HEK293 (cell line): ENCODE data around the gene GRIN2A.

ENCODE experiments used
- CTCF ChIA-PET: fragments of 350-600 bp; formaldehyde crosslinking; extraction: SDS; loops from one replicate; lab custom pipeline; 2021; ENCODE audit warnings: antibody characterized with exemption; lab: Yijun Ruan, JAX
- POLR2A ChIA-PET: fragments of 300-600 bp; formaldehyde crosslinking; extraction: SDS; loops from one replicate; lab custom pipeline; 2020; ENCODE audit warnings: antibody characterized with exemption, inconsistent platforms; lab: Yijun Ruan, JAX
- H3K27ac ChIP-seq: fragments of 200-500 bp; sonication (Bioruptor generic); 2 replicates; pipeline ENCODE4 v1.5.1; 2014; ENCODE audit warnings: low read depth, low read length, control low read depth, inconsistent platforms; ENCODE audit errors: extremely low read depth
- H3K36me3 ChIP-seq, 2 experiments: fragments of 200-500 bp in 1 of 2; sonication (Bioruptor generic) in 1 of 2; 1 replicate in 1 of 2; 2 replicates in 1 of 2; pipeline ENCODE4 v1.5.1; 2014 to 2017; ENCODE audit warnings: inconsistent platforms in 2 of 2, low read length in 2 of 2; ENCODE audit not compliant: control insufficient read depth in 2 of 2, insufficient read depth in 1 of 2
- H3K4me1 ChIP-seq: fragments of 200-500 bp; sonication (Bioruptor generic); 2 replicates; pipeline ENCODE4 v1.5.1; 2014; ENCODE audit warnings: mild to moderate bottlenecking, low read length, inconsistent platforms; ENCODE audit not compliant: control insufficient read depth, insufficient read depth
- H3K4me3 ChIP-seq: 2 replicates; pipeline ENCODE4 v1.5.1; 2011; ENCODE audit warnings: low read depth, mild to moderate bottlenecking, control low read depth, low read length, moderate library complexity
- H3K9me3 ChIP-seq: fragments of 200-500 bp; sonication (Bioruptor generic); 2 replicates; pipeline ENCODE4 v1.5.1; 2014; ENCODE audit warnings: low read depth, low read length, inconsistent platforms; ENCODE audit not compliant: control insufficient read depth, insufficient read depth
- BCL6B ChIP-seq: fragments of 450-650 bp; formaldehyde crosslinking; IDR thresholded peaks from 2 replicates; pipeline ENCODE4 v1.5.1; 2017; ENCODE audit warnings: missing biosample characterization, missing genetic modification characterization
- HOXD13 ChIP-seq: sonication (generic); formaldehyde crosslinking; IDR thresholded peaks from 2 replicates; pipeline ENCODE4 v1.8.0; 2022; ENCODE audit warnings: missing genetic modification reagents, borderline replicate concordance
- KLF7 ChIP-seq: fragments of 450-650 bp; formaldehyde crosslinking; IDR thresholded peaks from 2 replicates; pipeline ENCODE4 v1.5.1; 2016; ENCODE audit warnings: missing biosample characterization, missing genetic modification characterization, borderline replicate concordance
- KLF8 ChIP-seq: fragments of 450-650 bp; formaldehyde crosslinking; IDR thresholded peaks from 2 replicates; pipeline ENCODE4 v1.5.1; 2016; ENCODE audit warnings: missing biosample characterization, missing genetic modification characterization
- PATZ1 ChIP-seq: fragments of 450-650 bp; formaldehyde crosslinking; IDR thresholded peaks from 2 replicates; pipeline ENCODE4 v1.5.1; 2016; ENCODE audit warnings: missing biosample characterization, missing genetic modification characterization
- PBX3 ChIP-seq: sonication (generic); formaldehyde crosslinking; IDR thresholded peaks from 2 replicates; pipeline ENCODE4 v1.8.1; 2022; ENCODE audit warnings: mild to moderate bottlenecking, moderate library complexity, missing genetic modification reagents
- PRDM10 ChIP-seq: fragments of 450-650 bp; formaldehyde crosslinking; IDR thresholded peaks from 2 replicates; pipeline ENCODE4 v1.5.1; 2016; ENCODE audit warnings: missing biosample characterization, missing genetic modification characterization
- SCRT1 ChIP-seq: fragments of 450-650 bp; formaldehyde crosslinking; IDR thresholded peaks from 2 replicates; pipeline ENCODE4 v1.5.1; 2016; ENCODE audit warnings: missing biosample characterization, missing genetic modification characterization, borderline replicate concordance
- TCF7L2 ChIP-seq: IDR thresholded peaks from 2 replicates; pipeline ENCODE4 v1.6.1; 2011; ENCODE audit warnings: low read depth, mild to moderate bottlenecking, inconsistent platforms, low read length, moderate library complexity, borderline replicate concordance
- ZBTB48 ChIP-seq: fragments of 450-650 bp; formaldehyde crosslinking; IDR thresholded peaks from 2 replicates; pipeline ENCODE4 v1.5.1; 2016; ENCODE audit warnings: missing biosample characterization, missing genetic modification characterization
- ZBTB7A ChIP-seq: fragments of 450-650 bp; formaldehyde crosslinking; IDR thresholded peaks from 2 replicates; pipeline ENCODE4 v1.5.1; 2016; ENCODE audit warnings: low read depth, missing biosample characterization, missing genetic modification characterization
- ZNF221 ChIP-seq: fragments of 450-650 bp; formaldehyde crosslinking; IDR thresholded peaks from 2 replicates; pipeline ENCODE4 v1.5.1; 2017; ENCODE audit warnings: missing biosample characterization, missing genetic modification characterization, borderline replicate concordance
- ZNF473 ChIP-seq: fragments of 450-650 bp; formaldehyde crosslinking; IDR thresholded peaks from 2 replicates; pipeline ENCODE4 v1.5.1; 2017; ENCODE audit warnings: missing biosample characterization, missing genetic modification characterization
- ZNF529 ChIP-seq: fragments of 450-650 bp; formaldehyde crosslinking; IDR thresholded peaks from 2 replicates; pipeline ENCODE4 v1.5.1; 2017; ENCODE audit warnings: missing genetic modification characterization, missing biosample characterization; ENCODE audit not compliant: insufficient replicate concordance
- ZNF629 ChIP-seq: fragments of 450-650 bp; formaldehyde crosslinking; IDR thresholded peaks from 2 replicates; pipeline ENCODE4 v1.5.1; 2017; ENCODE audit warnings: missing biosample characterization, missing genetic modification characterization
- ZNF645 ChIP-seq: fragments of 450-650 bp; formaldehyde crosslinking; IDR thresholded peaks from 2 replicates; pipeline ENCODE4; 2016; ENCODE audit warnings: missing biosample characterization, missing genetic modification characterization
- ZNF654 ChIP-seq: fragments of 450-650 bp; formaldehyde crosslinking; IDR thresholded peaks from 2 replicates; pipeline ENCODE4 v1.5.1; 2016; ENCODE audit warnings: low read depth, missing biosample characterization, missing genetic modification characterization
- ZNF704 ChIP-seq: fragments of 450-650 bp; formaldehyde crosslinking; IDR thresholded peaks from 2 replicates; pipeline ENCODE4 v1.5.1; 2016; ENCODE audit warnings: missing biosample characterization, missing genetic modification characterization
- ZNF792 ChIP-seq: fragments of 450-650 bp; formaldehyde crosslinking; IDR thresholded peaks from 2 replicates; pipeline ENCODE4 v1.5.1; 2016; ENCODE audit warnings: missing biosample characterization, missing genetic modification characterization

Gene GRIN2A

GRCh38 chr16:9798474-9798873 is 383.8 kb downstream of the GRIN2A start (continued):
- TF ChIP-seq ZBTB48 (tag by site-specific recombination) (no peak), HOXD13 (no peak), PATZ1 (tag by site-specific recombination) (no peak), PRDM10 (tag by site-specific recombination) (no peak)

GRCh38 chr16:9797306-9797705 is 384.9 kb downstream of the GRIN2A start:
- H3K4me3 ChIP-seq = no peak overlapping the region
- no peak overlapping the region for H3K27ac ChIP-seq
- no peaks in the 10 kb centered on the region for H3K4me1 ChIP-seq
- POLR2A ChIA-PET = no interaction called here
- H3K9me3 ChIP-seq = no peaks in the 10 kb centered on the region
- TF ChIP-seq ZNF645 (tag by site-specific recombination) = no peak
- no peak for TF ChIP-seq TCF7L2
- TF ChIP-seq ZNF529 (tag by site-specific recombination) = no peak
- TF ChIP-seq ZNF792 = no peak
- H3K36me3 ChIP-seq = no peaks in the 10 kb centered on the region
- CTCF ChIA-PET = interaction anchor here (0.5 kb wide), 1 partner anchor 108 kb away, joined by 3 read pairs; no protein-coding TSS in a partner anchor

GRCh38 chr16:9793623-9794022 is 388.6 kb downstream of the GRIN2A start:
- ChIA-PET CTCF (no interaction called here), POLR2A (no interaction called here)
- no peak overlapping the region for H3K4me3 ChIP-seq
- no peak overlapping the region for H3K27ac ChIP-seq
- H3K4me1 ChIP-seq = no peaks in the 10 kb centered on the region
- H3K36me3 ChIP-seq = no peaks in the 10 kb centered on the region
- TF ChIP-seq KLF8 (tag by site-specific recombination) (no peak), ZNF704 (tag by site-specific recombination) (no peak)
- no peaks in the 10 kb centered on the region for H3K9me3 ChIP-seq

GRCh38 chr16:9791556-9791955 is 390.7 kb downstream of the GRIN2A start:
- Histone ChIP-seq H3K4me3 (no peak overlapping the region), H3K4me1 (no peaks in the 10 kb centered on the region), H3K27ac (no peak overlapping the region), H3K9me3 (no peaks in the 10 kb centered on the region), H3K36me3 (no peaks in the 10 kb centered on the region)
- POLR2A ChIA-PET = no interaction called here
- CTCF ChIA-PET = no interaction called here
- TF ChIP-seq PBX3 (CRISPR knock-in tag) (no peak), BCL6B (tag by site-specific recombination) (no peak), ZBTB7A (tag by site-specific recombination) (no peak), ZNF221 (tag by site-specific recombination) (no peak), ZNF629 (tag by site-specific recombination) (no peak), ZNF654 (tag by site-specific recombination) (no peak), SCRT1 (tag by site-specific recombination) (no peak), KLF7 (tag by site-specific recombination) (no peak), ZNF473 (no peak)
